ENCODE results near the gene SNAP29. TPM values are rescaled to one million over a fixed set of nuclear protein-coding genes. Genes with fewer than 3 reads are reported as not detected.

Gene SNAP29
- total RNA-seq, 1 experiment from 2014 or later, result 17.9 TPM

GRCh38 chr22:20813056-20813455 lies 45.8 kb upstream of the SNAP29 start:
- Mint-ChIP-seq H3K4me3 (no peak overlapping the region), H3K36me3 (ENCODE audit: insufficient read depth in 1 of 3, low read depth in 3 of 3) (peaks cover 4 to 53% (median 19%) of the 10 kb centered on the region in 3 experiments; a peak in 6 of 7 replicates), H3K9me3 (no peaks in the 10 kb centered on the region), H3K27me3 (ENCODE audit: low read depth) (no peaks in the 10 kb centered on the region), H3K4me1 (no peaks in the 10 kb centered on the region), H3K27ac (no peak overlapping the region)
- no peaks in the 10 kb centered on the region for H3K79me2 ChIP-seq (ENCODE audit: insufficient read depth, low read length)
- H3K23me2 ChIP-seq (ENCODE audit: insufficient read length, low read depth, low read length, poor library complexity, severe bottlenecking), result no peaks in the 10 kb centered on the region
- no peak overlapping the region for H3T11ph ChIP-seq (ENCODE audit: low read length)
- no peak overlapping the region for H3K23ac ChIP-seq (ENCODE audit: insufficient read length, low read depth, low read length)
- no peak overlapping the region for H3K4ac ChIP-seq (ENCODE audit: low read depth, low read length)
- no peak overlapping the region for H3K4me2 ChIP-seq (ENCODE audit: insufficient read depth, insufficient read length, low read length)
- no peak overlapping the region for H3K9ac ChIP-seq (ENCODE audit: extremely low read depth, insufficient read length, low read length)
- no peak overlapping the region for H2AFZ ChIP-seq (ENCODE audit: low read length)
- no peak for TF ChIP-seq CTCF (conservative IDR thresholded peaks at IDR 0.05)
- H3K27ac ChIP-seq (ENCODE audit: insufficient read length, low read depth, low read length), result no peak overlapping the region
- no peak overlapping the region for H3K18ac ChIP-seq (ENCODE audit: insufficient read length, low read depth, low read length)
- H4K5ac ChIP-seq (ENCODE audit: insufficient read length, low read depth, low read length), result no peak overlapping the region
- no peak overlapping the region for H2BK120ac ChIP-seq (ENCODE audit: low read depth, low read length, poor library complexity, severe bottlenecking)
- H3K79me1 ChIP-seq (ENCODE audit: insufficient read depth, low read depth, low read length, poor library complexity, severe bottlenecking), result no peaks in the 10 kb centered on the region
- no peaks in the 10 kb centered on the region for H3K4me1 ChIP-seq (ENCODE audit: insufficient read depth, low read length)
- H3K27me3 ChIP-seq (ENCODE audit: insufficient read depth, low read length), result no peaks in the 10 kb centered on the region
- no peak overlapping the region for H4K91ac ChIP-seq (ENCODE audit: insufficient read length, low read depth, low read length)
- H4K8ac ChIP-seq (replicated peaks; ENCODE audit: insufficient read length, low read depth, low read length), result no peak overlapping the region
- H3K14ac ChIP-seq (ENCODE audit: insufficient read depth, low read length), result no peak overlapping the region
- no peak overlapping the region for H2BK12ac ChIP-seq (ENCODE audit: insufficient read length, low read depth, low read length)
- no peak overlapping the region for H3K56ac ChIP-seq (ENCODE audit: insufficient read length, low read depth, low read length)
- no peaks in the 10 kb centered on the region for H4K20me1 ChIP-seq (ENCODE audit: control insufficient read depth, insufficient read depth, insufficient read length)
- H2BK20ac ChIP-seq (ENCODE audit: low read depth, low read length, poor library complexity, severe bottlenecking), result no peak overlapping the region
- no peak overlapping the region for H2AK5ac ChIP-seq (ENCODE audit: insufficient read length, low read length)
- no CpG with 5 or more reads among the region's 4 CpGs for WGBS (ENCODE audit: extremely low coverage, insufficient read length, low lambda C conversion rate)
- H3K9me3 ChIP-seq (ENCODE audit: control insufficient read depth, low read depth, low read length), result no peaks in the 10 kb centered on the region
- DNase-seq, result no peak
- H2BK15ac ChIP-seq (ENCODE audit: low read depth, low read length), result no peak overlapping the region
- no peak overlapping the region for H2BK5ac ChIP-seq (ENCODE audit: insufficient read length, low read length)

All from H9 (cell line).